ENCODE results near the gene TPST2.

TPST2 gene

GRCh38 chr22:26476705-26477340, 113.1 kb downstream of the TPST2 start:
- TF ChIP-seq ZFX (IDR thresholded peaks at IDR 0.05) = no peak
- no peak for TF ChIP-seq CTCF (conservative IDR thresholded peaks at IDR 0.05)
- H3K27ac ChIP-seq = no peak overlapping the region

- TF ChIP-seq ZFX (IDR thresholded peaks at IDR 0.05) (no peak), CTCF (conservative IDR thresholded peaks at IDR 0.05) (no peak)
- no peak overlapping the region for H3K27ac ChIP-seq
Observed at GRCh38 chr22:26474682-26475081, 115.2 kb downstream of the TPST2 start.

Data from C4-2B (cell line).